Measurements from ENCODE around the gene FKRP.
A peak's percentile ranks its signal among the peaks of the same experiment; 100 is the strongest.

DNA sequence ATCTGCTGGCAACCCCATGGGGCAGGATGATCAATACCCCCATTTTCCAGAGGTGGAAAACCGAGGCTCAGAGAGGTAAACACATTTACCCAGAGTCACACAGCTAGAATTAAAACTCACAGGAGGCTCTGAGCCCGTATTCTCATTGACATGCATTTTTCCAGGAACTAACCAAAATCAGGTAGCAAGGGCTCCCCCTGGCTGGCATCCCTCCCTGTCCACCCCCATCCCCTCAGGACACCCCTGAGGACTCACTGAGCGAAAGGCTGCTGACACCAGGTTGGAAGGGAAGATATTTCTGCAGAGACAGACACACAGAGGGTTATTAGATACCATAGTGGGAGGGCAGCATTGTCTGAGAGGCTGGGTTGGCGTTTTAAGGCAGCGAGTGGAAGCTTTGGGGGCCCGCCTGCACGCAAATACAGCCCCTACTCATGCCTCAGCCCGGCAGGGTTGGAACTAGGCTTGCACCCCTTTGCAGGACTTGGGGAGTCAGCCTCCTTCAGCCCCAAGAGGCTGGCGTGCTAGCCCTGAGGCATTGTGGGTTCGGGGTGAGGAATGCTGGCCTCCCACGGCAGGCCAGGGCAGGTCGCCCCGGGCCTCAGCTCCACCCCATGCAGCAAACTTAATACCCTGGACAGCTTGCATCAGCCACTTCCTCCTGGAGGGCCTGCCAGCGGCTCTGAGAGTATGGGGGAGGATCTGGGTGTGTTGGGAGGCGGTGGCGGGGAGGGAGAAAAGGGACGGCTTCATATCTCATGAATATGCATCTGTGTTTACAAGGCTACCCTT is 38.6 kb downstream of the FKRP start:
- TF ChIP-seq, protein P1, sequence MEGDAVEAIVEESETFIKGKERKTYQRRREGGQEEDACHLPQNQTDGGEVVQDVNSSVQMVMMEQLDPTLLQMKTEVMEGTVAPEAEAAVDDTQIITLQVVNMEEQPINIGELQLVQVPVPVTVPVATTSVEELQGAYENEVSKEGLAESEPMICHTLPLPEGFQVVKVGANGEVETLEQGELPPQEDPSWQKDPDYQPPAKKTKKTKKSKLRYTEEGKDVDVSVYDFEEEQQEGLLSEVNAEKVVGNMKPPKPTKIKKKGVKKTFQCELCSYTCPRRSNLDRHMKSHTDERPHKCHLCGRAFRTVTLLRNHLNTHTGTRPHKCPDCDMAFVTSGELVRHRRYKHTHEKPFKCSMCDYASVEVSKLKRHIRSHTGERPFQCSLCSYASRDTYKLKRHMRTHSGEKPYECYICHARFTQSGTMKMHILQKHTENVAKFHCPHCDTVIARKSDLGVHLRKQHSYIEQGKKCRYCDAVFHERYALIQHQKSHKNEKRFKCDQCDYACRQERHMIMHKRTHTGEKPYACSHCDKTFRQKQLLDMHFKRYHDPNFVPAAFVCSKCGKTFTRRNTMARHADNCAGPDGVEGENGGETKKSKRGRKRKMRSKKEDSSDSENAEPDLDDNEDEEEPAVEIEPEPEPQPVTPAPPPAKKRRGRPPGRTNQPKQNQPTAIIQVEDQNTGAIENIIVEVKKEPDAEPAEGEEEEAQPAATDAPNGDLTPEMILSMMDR (conservative IDR thresholded peaks at IDR 0.05; ENCODE audit: low read length): peak; percentile 77
- no peak for TF ChIP-seq EZH2phosphoT487 (IDR thresholded peaks at IDR 0.05; ENCODE audit: borderline replicate concordance, low read depth, low read length)
